ENCODE results near the gene KCNC4.

- no peak for TF ChIP-seq CTCF (IDR thresholded peaks at IDR 0.05)
- TF ChIP-seq POLR2A (IDR thresholded peaks at IDR 0.05): no peak
Observed at GRCh38 chr1:110161849-110162248, 48.3 kb upstream of the KCNC4 start.

All from testis (tissue), 2 donors.